HG03175 (cell line): ENCODE results near the gene VCAM1.
"Not testable (repeated sequence)": the region's sequence is repeated elsewhere in the genome, so short reads cannot be mapped to it uniquely, and the experiment has no call there.

ENCODE experiments used
- ATAC-seq: cut with Tn5 transposase; IDR thresholded peaks from one replicate; pipeline ENCODE4 v1.9.1; 2021; ENCODE audit warnings: mild to moderate bottlenecking, moderate library complexity; ENCODE audit not compliant: unreplicated experiment

Gene VCAM1

GRCh38 chr1:100719490-100719889 lies at the start of gene VCAM1:
VCAM1 (plus strand) TSS chr1:100719742; CDS start chr1:100719861, 119 bp downstream.
- no peak for ATAC-seq

GRCh38 chr1:100670083-100670482 lies 49.5 kb upstream of the VCAM1 start:
- no peak for ATAC-seq

- ATAC-seq = no peak
These were observed 47.9 kb upstream of the VCAM1 start for GRCh38 chr1:100671601-100672000.

GRCh38 chr1:100683448-100684349 lies 35.8 kb upstream of the VCAM1 start:
- no peak for ATAC-seq

- no peak for ATAC-seq
These were observed 19.8 kb upstream of the VCAM1 start for GRCh38 chr1:100699744-100700143.

GRCh38 chr1:100700586-100700985 lies 19.0 kb upstream of the VCAM1 start:
- no peak for ATAC-seq

GRCh38 chr1:100703052-100703451 lies 16.5 kb upstream of the VCAM1 start:
- no peak for ATAC-seq

GRCh38 chr1:100703716-100704115 lies 15.8 kb upstream of the VCAM1 start:
- ATAC-seq = no peak

- no peak for ATAC-seq
These were observed 15.1 kb upstream of the VCAM1 start for GRCh38 chr1:100704473-100704872.

GRCh38 chr1:100706296-100706695 lies 13.2 kb upstream of the VCAM1 start:
- ATAC-seq = no peak

GRCh38 chr1:100706856-100707255 lies 12.7 kb upstream of the VCAM1 start:
- ATAC-seq = no peak

- ATAC-seq = no peak
These were observed 11.0 kb upstream of the VCAM1 start for GRCh38 chr1:100708476-100709062.

GRCh38 chr1:100710906-100711682 lies 8.4 kb upstream of the VCAM1 start:
- no peak for ATAC-seq

- ATAC-seq = not testable (repeated sequence)
These were observed 6.5 kb upstream of the VCAM1 start for GRCh38 chr1:100713027-100713426.

GRCh38 chr1:100713626-100714025 lies 5.9 kb upstream of the VCAM1 start:
- no peak for ATAC-seq

- no peak for ATAC-seq
These were observed 4.9 kb upstream of the VCAM1 start for GRCh38 chr1:100714599-100714998.

GRCh38 chr1:100717218-100717617 lies 2.3 kb upstream of the VCAM1 start:
- no peak for ATAC-seq

- ATAC-seq = no peak
These were observed 961 bp upstream of the VCAM1 start for GRCh38 chr1:100718581-100718980.

GRCh38 chr1:100720101-100720500 lies 559 bp downstream of the VCAM1 start:
- no peak for ATAC-seq

- no peak for ATAC-seq
These were observed 1.2 kb downstream of the VCAM1 start for GRCh38 chr1:100720751-100721150.

GRCh38 chr1:100721526-100722207 lies 2.1 kb downstream of the VCAM1 start:
- ATAC-seq = no peak
